Endothelial cell of umbilical vein (primary cell): ENCODE results near the gene AP3S2. TPM values are rescaled to one million over a fixed set of nuclear protein-coding genes. Genes with fewer than 3 reads are reported as not detected.

Experiments used
- BruUV-seq: library from RNA; stranded (reverse); fragments of 400-500 nt; replicated peaks from 2 replicates; lab custom pipeline; 2021; lab: Mats Ljungman, UMichigan
- CTCF ChIA-PET: fragments of 300-600, 350-600 bp; sonication (Branson Sonifier 250); formaldehyde crosslinking; loops from one replicate; lab custom pipeline; 2021; ENCODE audit warnings: antibody characterized with exemption, inconsistent platforms; lab: Charles Lee
- POLR2A ChIA-PET: fragments of 300-600, 350-600 bp; sonication (Branson Sonifier 250); formaldehyde crosslinking; loops from one replicate; lab custom pipeline; 2021; ENCODE audit warnings: antibody characterized with exemption, inconsistent platforms; lab: Charles Lee
- DNase-seq: peaks from one replicate; pipeline ENCODE4 v3.0.0-alpha.2; 2011; ENCODE audit warnings: low read depth, low spot score
- FAIRE-seq: peaks from 2 replicates; lab custom pipeline; 2011; peaks lifted over from hg19 to GRCh38; lab: Jason Lieb, UNC
- H2AFZ ChIP-seq: 2 replicates; pipeline ENCODE4 v1.6.0; 2012; ENCODE audit warnings: low read depth, low read length, control low read depth, inconsistent platforms
- H3K27ac ChIP-seq: 2 replicates; pipeline ENCODE4 v1.5.1; 2011; ENCODE audit warnings: low read depth, mild to moderate bottlenecking, control low read depth, low read length, moderate library complexity; ENCODE audit not compliant: insufficient read depth
- H3K27me3 ChIP-seq, 2 experiments: 2 replicates each; pipeline versions ENCODE4 v1.6.0 to v1.6.1; 2011; ENCODE audit warnings: low read length in 2 of 2, mixed read lengths in 1 of 2; ENCODE audit not compliant: control insufficient read depth in 2 of 2, insufficient read depth in 2 of 2
- H3K36me3 ChIP-seq, 2 experiments: 2 replicates in 1 of 2; 3 replicates in 1 of 2; pipeline ENCODE4 v1.5.1; 2011; ENCODE audit warnings: low read length in 2 of 2, mild to moderate bottlenecking in 1 of 2, moderate library complexity in 1 of 2; ENCODE audit not compliant: control insufficient read depth in 2 of 2, insufficient read depth in 2 of 2; ENCODE audit errors: extremely low read depth in 1 of 2
- H3K4me1 ChIP-seq: 3 replicates; pipeline ENCODE4 v1.5.1; 2011; ENCODE audit warnings: mild to moderate bottlenecking, low read length; ENCODE audit not compliant: control insufficient read depth, insufficient read depth; ENCODE audit errors: extremely low read depth
- H3K4me2 ChIP-seq: 2 replicates; pipeline ENCODE4 v1.6.1; 2011; ENCODE audit warnings: low read length, control low read depth, mixed read lengths; ENCODE audit not compliant: insufficient read depth
- H3K4me3 ChIP-seq, 3 experiments: fragments of 200-600 bp in 1 of 3; sonication (generic), shearing (Covaris generic) in 1 of 3; replicated peaks in 1 of 3; 2 replicates each; pipeline ENCODE4 v1.5.1; 2011 to 2016; ENCODE audit warnings: control low read depth in 3 of 3, low read length in 3 of 3, mild to moderate bottlenecking in 2 of 3, inconsistent platforms in 1 of 3, low read depth in 1 of 3, moderate library complexity in 1 of 3; ENCODE audit not compliant: insufficient read depth in 1 of 3
- H3K79me2 ChIP-seq: 2 replicates; pipeline ENCODE4 v1.6.0; 2012; ENCODE audit warnings: low read length, inconsistent platforms; ENCODE audit not compliant: control insufficient read depth, insufficient read depth
- H3K9ac ChIP-seq: replicated peaks from 2 replicates; pipeline ENCODE3; 2011; ENCODE audit warnings: low read length, control low read depth; ENCODE audit not compliant: insufficient read depth; ENCODE audit errors: extremely low read depth
- H3K9me1 ChIP-seq: replicated peaks from 3 replicates; pipeline ENCODE4 v1.6.0; 2011; ENCODE audit warnings: mild to moderate bottlenecking, low read length; ENCODE audit not compliant: control insufficient read depth, insufficient read depth; ENCODE audit errors: extremely low read depth
- H3K9me3 ChIP-seq: replicated peaks from 2 replicates; pipeline ENCODE4 v1.5.1; 2012; ENCODE audit warnings: low read length, inconsistent platforms; ENCODE audit not compliant: control insufficient read depth, insufficient read depth
- H4K20me1 ChIP-seq: replicated peaks from 2 replicates; pipeline ENCODE3; 2011; ENCODE audit warnings: mild to moderate bottlenecking, low read length; ENCODE audit not compliant: control insufficient read depth, insufficient read depth; ENCODE audit errors: extremely low read depth
- CTCF ChIP-seq, 2 donors: IDR thresholded peaks; 1 replicate in 1 of 2; 2 replicates in 1 of 2; pipeline ENCODE4 v1.5.1; 2011; ENCODE audit warnings: low read length in 2 of 2, mild to moderate bottlenecking in 2 of 2, moderate library complexity in 2 of 2, control low read depth in 1 of 2, inconsistent platforms in 1 of 2, low read depth in 1 of 2; ENCODE audit not compliant: insufficient read depth in 1 of 2; ENCODE audit errors: extremely low read depth in 1 of 2
- EZH2 ChIP-seq: IDR thresholded peaks from 2 replicates; pipeline ENCODE4 v1.6.1; 2012; ENCODE audit warnings: borderline replicate concordance, low read depth, mild to moderate bottlenecking, moderate library complexity, low read length, inconsistent platforms; ENCODE audit not compliant: severe bottlenecking
- FOS ChIP-seq: IDR thresholded peaks from 2 replicates; pipeline ENCODE4 v1.6.1; 2011; ENCODE audit warnings: mild to moderate bottlenecking, low read length, moderate library complexity, borderline replicate concordance; ENCODE audit not compliant: insufficient read depth
- GATA2 ChIP-seq: IDR thresholded peaks from 2 replicates; pipeline ENCODE4 v1.7.0; 2011; ENCODE audit warnings: low read depth, mild to moderate bottlenecking, moderate library complexity, mixed read lengths, low read length; ENCODE audit not compliant: insufficient read length, insufficient read depth
- JUN ChIP-seq: IDR thresholded peaks from 2 replicates; pipeline ENCODE4 v1.6.1; 2011; ENCODE audit warnings: borderline replicate concordance, low read depth; ENCODE audit not compliant: insufficient read length, insufficient read depth
- MAX ChIP-seq: IDR thresholded peaks from 2 replicates; pipeline ENCODE4 v1.6.1; 2011; ENCODE audit not compliant: insufficient read depth, insufficient read length
- MYC ChIP-seq: IDR thresholded peaks from one replicate; pipeline ENCODE4 v1.6.1; 2011; ENCODE audit warnings: mild to moderate bottlenecking, low read depth, low read length
- POLR2A ChIP-seq: IDR thresholded peaks from 2 replicates; pipeline ENCODE4 v1.6.1; 2012; ENCODE audit warnings: low read depth, mild to moderate bottlenecking, control low read depth, low read length
- POLR2AphosphoS5 ChIP-seq: IDR thresholded peaks from 2 replicates; pipeline ENCODE4 v1.6.1; 2012; ENCODE audit warnings: low read depth, mild to moderate bottlenecking, control low read depth, low read length, moderate library complexity; ENCODE audit not compliant: insufficient read depth
- dilution Hi-C: fragments of 300-500 bp; cut with MboI; formaldehyde crosslinking; loops from one replicate; pipeline ENCODE4 v1.15.0; 2019; ENCODE audit warnings: low sequenced_read_pairs; ENCODE audit not compliant: extremely low pct_ligation_motif_present
- intact Hi-C: fragments of 100-400 bp; cut with micrococcal nuclease; formaldehyde crosslinking; loops from one replicate; pipeline ENCODE4 v1.10.0; 2022
- polyA plus RNA-seq, 4 experiments: library from polyadenylated mRNA; depleted of rRNA in 3 of 4; stranded (reverse) in 3 of 4; unstranded in 1 of 4; fragments of >200 nt; gene quantifications; 2 replicates each; pipeline versions ENCODE4 v1.2.1 to v1.2.3, GENCODE V29; 2011 to 2012; ENCODE audit warnings: missing spikeins in 1 of 4
- total RNA-seq: library from RNA; stranded (reverse); gene quantifications from 2 replicates; pipeline ENCODE4 v1.2.3, GENCODE V29; 2021

The AP3S2 gene
- total and polyA plus RNA-seq, 2 donors (not counting 3 experiments of a cell fraction or from before 2014, with no cell fraction given), result 14.6 to 31.1 TPM

GRCh38 chr15:89893027-89893426 is 767 bp downstream of the AP3S2 start:
- peak overlapping the region; percentile 99 for H3K4me2 ChIP-seq
- H3K4me3 ChIP-seq, result peak overlapping the region; percentile 77 to 96 (median 86)
- H3K36me3 ChIP-seq, result peaks cover 4 to 6% of the 10 kb centered on the region in 2 experiments
- no peak for DNase-seq
- peaks cover 5% of the 10 kb centered on the region for H3K4me1 ChIP-seq
- ChIA-PET CTCF (interaction anchor here (1.1 to 2.8 kb wide), 2 partner anchors 15 to 193 kb away, joined by 3 to 24 read pairs; no protein-coding TSS in a partner anchor), POLR2A (no interaction called here)
- FAIRE-seq, result peak; percentile 28
- peaks cover 15% of the 10 kb centered on the region for H3K79me2 ChIP-seq
- no TSS peak for BruUV-seq
- intact Hi-C loops, result loop anchor here (2.0 to 10.0 kb wide), 2 partner anchors 106 to 322 kb away; no protein-coding TSS in a partner anchor
- H2AFZ ChIP-seq, result peak overlapping the region; percentile 62
- dilution Hi-C loops, result no loop called here
- H3K27me3 ChIP-seq, result no peaks in the 10 kb centered on the region
- peak overlapping the region; percentile 93 for H3K9ac ChIP-seq
- TF ChIP-seq EZH2, result no peak
- TF ChIP-seq MYC, result no peak
- no peak for TF ChIP-seq JUN
- no peak for TF ChIP-seq GATA2
- TF ChIP-seq MAX, result no peak
- no peak for TF ChIP-seq POLR2A
- TF ChIP-seq CTCF (IDR thresholded peaks at IDR 0.05; ENCODE audit: extremely low read depth in 1 of 2, insufficient read depth in 1 of 2, low read depth in 1 of 2, low read length in 2 of 2), result no peak
- no peak for TF ChIP-seq FOS
- TF ChIP-seq POLR2AphosphoS5, result no peak
- peak overlapping the region; percentile 69 for H3K27ac ChIP-seq
- H4K20me1 ChIP-seq, result no peaks in the 10 kb centered on the region
- H3K9me1 ChIP-seq, result no peaks in the 10 kb centered on the region
- no peaks in the 10 kb centered on the region for H3K9me3 ChIP-seq
